ENCODE results near the gene CDKN1C.

DNA sequence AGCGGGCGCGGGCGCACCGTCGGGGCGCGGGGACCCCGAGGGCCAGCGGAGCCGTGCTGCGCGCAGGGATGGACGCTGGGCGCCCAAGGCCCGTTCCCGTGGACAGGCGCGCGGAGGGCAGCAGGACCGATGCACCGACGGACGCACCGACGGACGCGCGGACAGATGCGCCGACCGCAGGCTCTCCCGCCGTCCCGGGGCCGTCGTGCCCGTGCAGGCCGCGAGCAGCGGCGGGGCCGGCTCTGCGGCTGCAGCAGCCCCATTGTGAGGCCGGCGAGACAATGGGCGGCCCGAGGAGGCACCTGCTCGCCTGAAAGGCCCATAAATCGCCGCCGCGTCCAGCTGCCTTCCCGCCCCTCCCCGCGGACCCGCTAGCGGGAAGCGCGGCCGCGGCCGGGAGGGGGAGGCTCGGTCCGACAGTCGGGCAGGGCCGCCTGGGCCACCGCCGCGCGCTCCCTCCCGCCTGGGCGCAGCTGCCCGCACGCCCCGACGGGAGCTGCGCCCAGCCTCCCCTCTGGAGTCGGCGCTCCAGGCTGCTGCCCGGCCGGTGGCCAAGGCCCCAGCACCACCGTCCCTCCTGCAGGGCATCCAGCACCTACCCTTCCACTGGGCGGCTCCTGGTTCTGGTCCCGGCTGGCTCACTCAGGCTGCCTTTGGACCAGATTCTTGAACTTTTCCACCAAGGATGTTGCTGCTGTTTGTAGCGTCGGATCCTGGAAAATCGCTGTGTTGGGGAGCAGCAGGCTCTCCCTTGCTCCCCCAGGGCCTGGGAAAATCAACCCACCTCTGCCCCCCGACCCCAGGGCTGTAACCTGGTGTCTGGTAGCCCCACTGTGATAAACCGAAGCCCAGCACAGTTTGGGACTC, 15.8 kb downstream of the CDKN1C start:
- TF ChIP-seq, protein P1, sequence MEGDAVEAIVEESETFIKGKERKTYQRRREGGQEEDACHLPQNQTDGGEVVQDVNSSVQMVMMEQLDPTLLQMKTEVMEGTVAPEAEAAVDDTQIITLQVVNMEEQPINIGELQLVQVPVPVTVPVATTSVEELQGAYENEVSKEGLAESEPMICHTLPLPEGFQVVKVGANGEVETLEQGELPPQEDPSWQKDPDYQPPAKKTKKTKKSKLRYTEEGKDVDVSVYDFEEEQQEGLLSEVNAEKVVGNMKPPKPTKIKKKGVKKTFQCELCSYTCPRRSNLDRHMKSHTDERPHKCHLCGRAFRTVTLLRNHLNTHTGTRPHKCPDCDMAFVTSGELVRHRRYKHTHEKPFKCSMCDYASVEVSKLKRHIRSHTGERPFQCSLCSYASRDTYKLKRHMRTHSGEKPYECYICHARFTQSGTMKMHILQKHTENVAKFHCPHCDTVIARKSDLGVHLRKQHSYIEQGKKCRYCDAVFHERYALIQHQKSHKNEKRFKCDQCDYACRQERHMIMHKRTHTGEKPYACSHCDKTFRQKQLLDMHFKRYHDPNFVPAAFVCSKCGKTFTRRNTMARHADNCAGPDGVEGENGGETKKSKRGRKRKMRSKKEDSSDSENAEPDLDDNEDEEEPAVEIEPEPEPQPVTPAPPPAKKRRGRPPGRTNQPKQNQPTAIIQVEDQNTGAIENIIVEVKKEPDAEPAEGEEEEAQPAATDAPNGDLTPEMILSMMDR (IDR thresholded peaks at IDR 0.05), result no peak
- TF ChIP-seq POLR2A (IDR thresholded peaks at IDR 0.05; ENCODE audit: low read depth) (no peak), POLR2AphosphoS5 (IDR thresholded peaks at IDR 0.05) (no peak)
